GM12864 (cell line): ENCODE measurements around the gene ATP1B3.

Experiments
- DNase-seq: peaks from one replicate; pipeline ENCODE4 v3.0.0-alpha.2; 2011; ENCODE audit warnings: low read depth
- H3K4me3 ChIP-seq: 2 replicates; pipeline ENCODE4 v1.5.1; 2011; ENCODE audit warnings: mild to moderate bottlenecking, low read depth, low read length, control low read depth
- CTCF ChIP-seq: IDR thresholded peaks from 2 replicates; pipeline ENCODE4 v1.5.1; 2011; ENCODE audit warnings: low read depth, mild to moderate bottlenecking, moderate library complexity, low read length, control low read depth, inconsistent platforms; ENCODE audit errors: missing control alignments

ATP1B3 gene

GRCh38 chr3:141860766-141861513, 15.5 kb upstream of the ATP1B3 start:
- DNase-seq, result no peak
- H3K4me3 ChIP-seq, result no peak overlapping the region
- no peak for TF ChIP-seq CTCF

GRCh38 chr3:141862279-141862816, 14.1 kb upstream of the ATP1B3 start:
- no peak for DNase-seq
- TF ChIP-seq CTCF, result no peak
- no peak overlapping the region for H3K4me3 ChIP-seq

- no peak for TF ChIP-seq CTCF
- DNase-seq, result no peak
- H3K4me3 ChIP-seq, result no peak overlapping the region
These were observed 13.0 kb upstream of the ATP1B3 start for GRCh38 chr3:141863491-141863890.

- no peak for TF ChIP-seq CTCF
- no peak for DNase-seq
- H3K4me3 ChIP-seq, result no peak overlapping the region
These were observed 12.0 kb upstream of the ATP1B3 start for GRCh38 chr3:141864281-141864970.

- H3K4me3 ChIP-seq, result no peak overlapping the region
- TF ChIP-seq CTCF, result no peak
- no peak for DNase-seq
These were observed 11.3 kb upstream of the ATP1B3 start for GRCh38 chr3:141865101-141865500.

GRCh38 chr3:141870091-141870687, 6.3 kb upstream of the ATP1B3 start:
- no peak for TF ChIP-seq CTCF
- DNase-seq, result no peak
- no peak overlapping the region for H3K4me3 ChIP-seq
